ENCODE measurements around the gene ZBTB20. TPM values are rescaled to one million over a fixed set of nuclear protein-coding genes. Genes with fewer than 3 reads are reported as not detected.
A peak's percentile ranks its signal among the peaks of the same experiment; 100 is the strongest.

Gene ZBTB20
- total RNA-seq, 1 donor from 2014 or later, result 8.7 TPM

DNA sequence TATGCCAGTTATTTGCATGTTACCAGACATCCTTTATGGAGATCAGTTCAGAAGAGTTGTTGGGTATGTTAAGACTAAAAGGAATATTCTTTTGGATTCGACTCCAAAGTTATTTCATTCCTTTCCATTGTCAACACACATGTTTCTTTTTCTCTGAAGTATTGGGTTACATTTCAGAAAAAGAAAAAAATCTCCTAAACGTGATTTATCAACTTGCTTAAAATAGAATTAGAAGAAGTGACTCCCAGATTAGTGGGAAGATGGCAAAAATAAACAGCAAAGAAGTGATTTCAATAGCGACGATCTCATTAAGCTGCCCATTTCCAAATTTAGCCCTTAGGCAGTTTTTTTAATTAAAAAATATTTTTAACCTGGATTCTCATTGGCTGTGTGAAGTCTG, 767.8 kb downstream of the ZBTB20 start:
- no peak for DNase-seq (ENCODE audit: low read depth in 2 of 2)

DNA sequence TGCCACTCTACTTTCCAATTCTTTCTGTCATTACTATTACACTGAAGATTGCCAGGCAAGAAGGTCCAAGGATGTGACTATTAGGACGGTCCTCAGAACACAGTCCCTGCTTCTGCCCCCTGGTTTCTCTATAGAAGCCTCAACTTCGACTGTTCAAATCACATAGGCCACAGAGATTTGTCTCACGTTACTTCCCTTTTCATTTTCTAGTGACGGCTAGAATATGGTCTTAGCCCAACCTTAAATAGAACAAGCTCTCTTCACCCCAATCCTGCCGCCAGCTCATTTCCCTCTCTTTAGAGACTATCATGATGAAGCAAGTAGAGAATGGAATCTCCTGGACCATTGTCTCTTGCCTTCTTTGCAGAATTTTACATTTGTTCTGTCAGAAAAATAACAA, 768.3 kb downstream of the ZBTB20 start:
- DNase-seq (ENCODE audit: low read depth in 2 of 2), result no peak

DNA sequence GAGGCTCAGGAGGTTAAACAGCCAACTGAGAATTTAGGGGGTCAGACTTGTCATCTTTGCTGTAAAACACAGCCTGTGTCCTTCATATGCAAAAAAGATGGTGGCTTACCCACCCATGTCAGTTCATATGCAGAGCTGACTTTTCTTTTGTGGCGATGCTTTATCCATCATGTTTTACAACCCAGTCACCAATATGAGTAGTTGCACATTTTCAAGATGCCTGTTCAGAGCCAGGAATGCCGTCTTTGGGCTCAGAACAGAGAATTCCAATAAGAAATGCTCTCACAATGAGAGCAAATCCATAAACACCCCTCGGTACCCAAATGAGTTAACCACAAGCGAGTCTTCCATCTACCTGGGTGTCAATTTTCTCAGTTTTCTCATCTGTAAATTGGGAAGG, 769.7 kb downstream of the ZBTB20 start:
- no peak for DNase-seq (ENCODE audit: low read depth in 2 of 2)

DNA sequence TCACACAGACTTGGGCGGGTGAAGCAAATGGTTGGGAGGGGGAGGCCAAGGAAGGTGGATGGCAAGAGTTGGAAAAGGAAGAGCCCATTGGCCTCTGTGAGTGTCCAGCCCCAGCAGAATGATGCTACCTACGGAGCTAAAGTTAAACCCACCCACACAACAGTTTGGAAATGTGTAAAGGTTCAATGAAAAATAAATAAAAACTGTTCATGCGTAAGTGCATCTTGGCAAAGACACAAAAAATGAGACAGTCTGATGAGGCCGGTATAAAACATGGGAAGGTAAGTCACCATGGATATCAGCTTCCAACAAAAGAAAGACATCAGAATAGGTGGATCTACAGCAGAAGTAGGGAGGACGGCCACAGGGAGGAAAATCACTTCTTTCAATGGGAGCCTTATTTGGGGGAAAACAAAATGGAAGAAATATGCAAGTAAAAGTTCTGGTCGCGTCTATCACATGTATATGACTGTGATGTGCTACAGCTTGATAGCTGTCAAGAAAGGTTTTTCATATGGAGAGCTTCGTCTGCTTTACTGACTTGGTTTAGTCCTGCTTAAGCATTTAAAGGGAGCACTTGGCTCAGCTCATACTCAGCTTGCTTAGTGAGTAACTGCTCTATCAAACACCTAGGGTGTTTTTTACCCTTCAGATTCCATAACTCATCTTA, 770.4 kb downstream of the ZBTB20 start:
- DNase-seq (ENCODE audit: low read depth in 2 of 2), result no peak

DNA sequence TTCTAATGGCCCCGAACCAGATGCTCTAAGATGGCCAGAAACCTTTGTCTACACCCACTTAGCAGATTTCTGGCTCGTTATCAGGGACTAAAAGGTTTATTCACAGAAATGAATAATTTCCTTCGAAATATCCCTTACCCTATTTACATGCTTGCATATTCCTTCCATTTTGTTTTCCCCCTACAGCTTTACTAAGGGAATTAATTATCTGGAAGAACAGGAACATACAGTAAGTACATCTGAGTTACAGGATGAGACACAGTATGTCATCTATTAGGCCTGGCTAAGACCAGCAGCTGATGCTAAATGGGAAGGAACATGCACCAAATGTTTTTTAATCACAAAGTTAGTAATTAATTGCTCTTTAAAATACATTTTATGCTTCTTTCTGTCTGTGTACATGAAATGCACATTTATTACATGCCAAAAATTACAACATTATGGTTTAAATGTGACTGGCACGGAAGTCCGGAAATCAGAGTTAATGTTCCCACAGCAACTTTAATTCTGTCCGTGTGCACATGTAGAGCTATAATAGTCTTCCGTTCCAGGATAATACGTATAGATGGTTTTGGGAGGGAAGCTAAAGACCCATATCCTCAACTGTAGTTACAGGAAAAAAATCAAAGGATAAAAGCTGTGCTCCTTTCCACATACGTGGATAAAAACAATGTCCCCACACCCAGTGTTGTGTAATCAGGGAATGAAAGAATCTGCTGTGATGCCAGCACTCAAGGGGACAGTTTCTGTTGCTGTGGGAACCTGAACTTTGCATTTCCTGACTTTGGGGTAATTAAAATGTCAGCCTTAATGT, 771.3 kb downstream of the ZBTB20 start:
- peak in 1 of 2 donors; percentile 80 for DNase-seq (ENCODE audit: low read depth in 2 of 2)

GRCh38 chr3:114374433-114374990, 772.6 kb downstream of the ZBTB20 start:
- DNase-seq (ENCODE audit: low read depth in 2 of 2), result no peak

GRCh38 chr3:114370537-114371174, 776.4 kb downstream of the ZBTB20 start:
- no peak for DNase-seq (ENCODE audit: low read depth in 2 of 2)

GRCh38 chr3:114365909-114366308, 781.2 kb downstream of the ZBTB20 start:
- peak in 1 of 2 donors; percentile 31 for DNase-seq (ENCODE audit: low read depth in 2 of 2)

GRCh38 chr3:114364806-114365654, 782.1 kb downstream of the ZBTB20 start:
- DNase-seq (ENCODE audit: low read depth in 2 of 2), result no peak

- DNase-seq (ENCODE audit: low read depth in 2 of 2), result no peak
These were observed 783.4 kb downstream of the ZBTB20 start for GRCh38 chr3:114363554-114364202.

GRCh38 chr3:114362815-114363214, 784.3 kb downstream of the ZBTB20 start:
- DNase-seq (ENCODE audit: low read depth in 2 of 2), result peak; percentile 24 to 37

GRCh38 chr3:114361391-114361790, 785.7 kb downstream of the ZBTB20 start:
- no peak for DNase-seq (ENCODE audit: low read depth in 2 of 2)

GRCh38 chr3:114356525-114356924, 790.6 kb downstream of the ZBTB20 start:
- DNase-seq (ENCODE audit: low read depth in 2 of 2), result no peak

DNA sequence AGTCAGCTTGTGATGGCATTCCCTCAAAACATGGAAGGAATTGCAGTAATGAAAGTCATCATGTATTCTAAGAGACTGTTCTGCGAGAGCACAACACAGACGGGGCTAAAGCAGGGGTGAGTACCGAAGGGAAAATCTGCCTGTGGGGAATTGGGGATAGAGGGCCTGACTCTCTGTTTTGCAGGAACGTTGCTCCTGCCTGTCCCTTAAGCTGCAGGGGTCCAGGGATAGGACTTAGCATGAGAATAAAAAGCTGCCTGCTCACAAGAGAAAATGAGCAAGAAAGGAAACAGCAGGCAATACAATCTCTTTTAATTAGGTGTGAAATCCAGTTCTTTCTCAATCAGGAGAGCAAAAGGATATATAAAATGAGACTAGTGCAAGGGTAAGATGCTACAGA, 791.0 kb downstream of the ZBTB20 start:
- DNase-seq (ENCODE audit: low read depth in 2 of 2), result no peak

GRCh38 chr3:114355653-114356052, 791.4 kb downstream of the ZBTB20 start:
- no peak for DNase-seq (ENCODE audit: low read depth in 2 of 2)

DNA sequence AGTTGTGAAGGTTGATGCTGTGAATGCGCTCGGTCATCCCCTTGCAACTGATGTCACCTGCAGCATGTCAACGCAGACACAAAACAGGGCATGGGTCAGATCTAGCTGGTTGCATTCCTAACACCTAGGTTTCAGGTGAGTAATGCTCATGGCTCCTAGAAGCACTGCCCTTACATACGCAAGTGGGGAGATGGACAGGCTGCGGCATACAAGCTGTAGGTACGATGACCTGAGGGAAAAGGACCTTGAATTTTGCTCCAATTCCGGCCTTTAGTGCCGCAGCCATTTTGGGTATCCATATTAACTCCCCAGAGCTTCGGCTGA, 795.3 kb downstream of the ZBTB20 start:
- DNase-seq (ENCODE audit: low read depth in 2 of 2), result no peak

GRCh38 chr3:114351123-114351821, 795.8 kb downstream of the ZBTB20 start:
- no peak for DNase-seq (ENCODE audit: low read depth in 2 of 2)

- DNase-seq (ENCODE audit: low read depth in 2 of 2), result no peak
These were observed 796.4 kb downstream of the ZBTB20 start for GRCh38 chr3:114350690-114351089.

GRCh38 chr3:114350271-114350670, 796.8 kb downstream of the ZBTB20 start:
- no peak for DNase-seq (ENCODE audit: low read depth in 2 of 2)

- no peak for DNase-seq (ENCODE audit: low read depth in 2 of 2)
These were observed 802.6 kb downstream of the ZBTB20 start for GRCh38 chr3:114344492-114344891.

Data from dermis microvascular lymphatic vessel endothelial cell (primary cell).